ENCODE measurements around the gene PRR33.

Gene PRR33

GRCh38 chr11:1916132-1916985 is 24.7 kb upstream of the PRR33 start:
- DNase-seq (ENCODE audit: low read depth), result no peak

GRCh38 chr11:1915795-1916131 is 24.1 kb upstream of the PRR33 start:
- no peak for DNase-seq (ENCODE audit: low read depth)

- no peak for DNase-seq (ENCODE audit: low read depth)
Measured at GRCh38 chr11:1913271-1914060, 21.8 kb upstream of the PRR33 start.

- no peak for DNase-seq (ENCODE audit: low read depth)
Measured at GRCh38 chr11:1912289-1912878, 20.7 kb upstream of the PRR33 start.

- no peak for DNase-seq (ENCODE audit: low read depth)
Measured at GRCh38 chr11:1909524-1909923, 17.8 kb upstream of the PRR33 start.

GRCh38 chr11:1908618-1909017 is 16.9 kb upstream of the PRR33 start:
- DNase-seq (ENCODE audit: low read depth), result no peak

GRCh38 chr11:1906611-1907423 is 15.1 kb upstream of the PRR33 start:
- no peak for DNase-seq (ENCODE audit: low read depth)

GRCh38 chr11:1906181-1906580 is 14.5 kb upstream of the PRR33 start:
- no peak for DNase-seq (ENCODE audit: low read depth)

- no peak for DNase-seq (ENCODE audit: low read depth)
Measured at GRCh38 chr11:1899686-1900085, 8.0 kb upstream of the PRR33 start.

GRCh38 chr11:1899090-1899489 is 7.4 kb upstream of the PRR33 start:
- DNase-seq (ENCODE audit: low read depth), result no peak

GRCh38 chr11:1896923-1897322 is 5.2 kb upstream of the PRR33 start:
- DNase-seq (ENCODE audit: low read depth), result no peak

GRCh38 chr11:1896468-1896867 is 4.8 kb upstream of the PRR33 start:
- DNase-seq (ENCODE audit: low read depth), result no peak

GRCh38 chr11:1894759-1895158 is 3.1 kb upstream of the PRR33 start:
- no peak for DNase-seq (ENCODE audit: low read depth)

- no peak for DNase-seq (ENCODE audit: low read depth)
Measured at GRCh38 chr11:1893581-1894359, 2.1 kb upstream of the PRR33 start.

GRCh38 chr11:1892558-1892957 is 863 bp upstream of the PRR33 start:
- no peak for DNase-seq (ENCODE audit: low read depth)

- DNase-seq (ENCODE audit: low read depth), result no peak
Measured at GRCh38 chr11:1892116-1892515, 421 bp upstream of the PRR33 start.

GRCh38 chr11:1890856-1891830 is 552 bp downstream of the PRR33 start:
- no peak for DNase-seq (ENCODE audit: low read depth)

GRCh38 chr11:1889941-1890855 is 1.5 kb downstream of the PRR33 start:
- DNase-seq (ENCODE audit: low read depth), result no peak
